SW480 (cell line): ENCODE results near the gene POTEM.
"Not testable (repeated sequence)": the region's sequence is repeated elsewhere in the genome, so short reads cannot be mapped to it uniquely, and the experiment has no call there.

Source experiments
- DNase-seq: peaks from one replicate; pipeline ENCODE4 v3.0.0-alpha.2; 2016; ENCODE audit warnings: low spot score

The POTEM gene

GRCh38 chr14:18967134-18967533 lies at the start of gene POTEM:
Gene POTEM, plus strand, starts transcription at chr14:18967434. Its CDS starts 52 bp downstream, at chr14:18967486.
- DNase-seq: not testable (repeated sequence)

GRCh38 chr14:18918345-18918744 lies 48.9 kb upstream of the POTEM start:
- not testable (repeated sequence) for DNase-seq

GRCh38 chr14:18920052-18920451 lies 47.2 kb upstream of the POTEM start:
- DNase-seq: not testable (repeated sequence)

GRCh38 chr14:18921055-18921701 lies 46.1 kb upstream of the POTEM start:
- not testable (repeated sequence) for DNase-seq

GRCh38 chr14:18936848-18937247 lies 30.4 kb upstream of the POTEM start:
- DNase-seq: not testable (repeated sequence)

GRCh38 chr14:18938733-18939132 lies 28.5 kb upstream of the POTEM start:
- DNase-seq: not testable (repeated sequence)

- not testable (repeated sequence) for DNase-seq
Measured at GRCh38 chr14:18949939-18950338, 17.3 kb upstream of the POTEM start.

- DNase-seq: not testable (repeated sequence)
Measured at GRCh38 chr14:18953085-18953484, 14.1 kb upstream of the POTEM start.

- not testable (repeated sequence) for DNase-seq
Measured at GRCh38 chr14:18955816-18956215, 11.4 kb upstream of the POTEM start.

- not testable (repeated sequence) for DNase-seq
Measured at GRCh38 chr14:18961576-18961975, 5.7 kb upstream of the POTEM start.

- not testable (repeated sequence) for DNase-seq
Measured at GRCh38 chr14:18962143-18962542, 5.1 kb upstream of the POTEM start.

GRCh38 chr14:18963276-18963675 lies 4.0 kb upstream of the POTEM start:
- not testable (repeated sequence) for DNase-seq

GRCh38 chr14:18964878-18965277 lies 2.4 kb upstream of the POTEM start:
- not testable (repeated sequence) for DNase-seq

GRCh38 chr14:19002566-19002965 lies 35.3 kb downstream of the POTEM start:
- not testable (repeated sequence) for DNase-seq

- not testable (repeated sequence) for DNase-seq
Measured at GRCh38 chr14:19006490-19006889, 39.3 kb downstream of the POTEM start.

GRCh38 chr14:19007678-19008077 lies 40.4 kb downstream of the POTEM start:
- DNase-seq: not testable (repeated sequence)

- DNase-seq: not testable (repeated sequence)
Measured at GRCh38 chr14:19011029-19011428, 43.8 kb downstream of the POTEM start.

GRCh38 chr14:19011703-19012102 lies 44.5 kb downstream of the POTEM start:
- DNase-seq: not testable (repeated sequence)

GRCh38 chr14:19015185-19015584 lies 48.0 kb downstream of the POTEM start:
- not testable (repeated sequence) for DNase-seq

GRCh38 chr14:19025080-19025589 lies 57.9 kb downstream of the POTEM start:
- not testable (repeated sequence) for DNase-seq

GRCh38 chr14:19026649-19027351 lies 59.6 kb downstream of the POTEM start:
- DNase-seq: not testable (repeated sequence)

- not testable (repeated sequence) for DNase-seq
Measured at GRCh38 chr14:19027895-19028294, 60.7 kb downstream of the POTEM start.

- not testable (repeated sequence) for DNase-seq
Measured at GRCh38 chr14:19036811-19037382, 69.7 kb downstream of the POTEM start.
